Mesenchymal stem cell (in vitro differentiated cells and primary cell): ENCODE measurements around the gene LONRF3.

ENCODE experiments used
- DNase-seq: peaks from one replicate; pipeline ENCODE4 v3.0.0-alpha.2; 2013
- H2AFZ ChIP-seq: one replicate; pipeline ENCODE4 v1.6.1; 2013; ENCODE audit warnings: low read depth, mild to moderate bottlenecking, control low read depth, inconsistent platforms, low read length, moderate library complexity
- H2AK5ac ChIP-seq: 2 replicates; pipeline ENCODE4 v1.6.1; 2013; ENCODE audit warnings: low read length, moderate library complexity, mild to moderate bottlenecking, inconsistent platforms; ENCODE audit not compliant: severe bottlenecking
- H2BK120ac ChIP-seq: one replicate; pipeline ENCODE4 v1.6.1; 2013; ENCODE audit warnings: low read depth, mild to moderate bottlenecking, inconsistent platforms, low read length, moderate library complexity
- H2BK12ac ChIP-seq, 2 experiments: one replicate each; pipeline ENCODE4 v1.6.1; 2013; ENCODE audit warnings: inconsistent platforms in 2 of 2, low read length in 2 of 2, mild to moderate bottlenecking in 2 of 2, moderate library complexity in 2 of 2, control low read depth in 1 of 2
- H2BK15ac ChIP-seq: one replicate; pipeline ENCODE4 v1.6.1; 2013; ENCODE audit warnings: mild to moderate bottlenecking, low read depth, inconsistent platforms; ENCODE audit not compliant: poor library complexity, severe bottlenecking
- H2BK5ac ChIP-seq: 2 replicates; pipeline ENCODE4 v1.6.1; 2013; ENCODE audit warnings: low read depth, mild to moderate bottlenecking, low read length, control low read depth, inconsistent platforms; ENCODE audit not compliant: poor library complexity, severe bottlenecking
- H3K14ac ChIP-seq, 2 experiments: one replicate each; pipeline ENCODE4 v1.6.1; 2013; ENCODE audit warnings: inconsistent platforms in 2 of 2, low read length in 2 of 2, control low read depth in 1 of 2, mild to moderate bottlenecking in 1 of 2, moderate library complexity in 1 of 2
- H3K18ac ChIP-seq, 2 experiments: one replicate each; pipeline ENCODE4 v1.6.1; 2013; ENCODE audit warnings: inconsistent platforms in 2 of 2, low read length in 2 of 2, control low read depth in 1 of 2, low read depth in 1 of 2, mild to moderate bottlenecking in 1 of 2
- H3K23ac ChIP-seq, 2 experiments: one replicate each; pipeline ENCODE4 v1.6.1; 2013; ENCODE audit warnings: inconsistent platforms in 2 of 2, low read length in 2 of 2, mild to moderate bottlenecking in 2 of 2, moderate library complexity in 2 of 2, control low read depth in 1 of 2
- H3K27ac ChIP-seq: 2 replicates; pipeline ENCODE4 v1.5.1; 2013; ENCODE audit warnings: mild to moderate bottlenecking, moderate library complexity, low read length, control low read depth, inconsistent platforms; ENCODE audit not compliant: poor library complexity, severe bottlenecking
- H3K27me3 ChIP-seq, 2 experiments: 2 replicates each; pipeline versions ENCODE4 v1.6.1 to v1.7.0; 2013; ENCODE audit warnings: low read length in 2 of 2, mild to moderate bottlenecking in 2 of 2, moderate library complexity in 2 of 2, control low read depth in 1 of 2, inconsistent platforms in 1 of 2; ENCODE audit not compliant: control insufficient read depth in 1 of 2, insufficient read depth in 1 of 2
- H3K36me3 ChIP-seq, 2 experiments: 2 replicates each; pipeline versions ENCODE4 v1.6.1 to v1.7.0; 2013; ENCODE audit warnings: low read length in 2 of 2, control low read depth in 1 of 2, inconsistent platforms in 1 of 2, low read depth in 1 of 2, mild to moderate bottlenecking in 1 of 2; ENCODE audit not compliant: insufficient read depth in 2 of 2, control insufficient read depth in 1 of 2
- H3K4ac ChIP-seq, 2 experiments: one replicate each; pipeline ENCODE4 v1.6.1; 2013; ENCODE audit warnings: inconsistent platforms in 2 of 2, low read length in 2 of 2, mild to moderate bottlenecking in 2 of 2, moderate library complexity in 2 of 2, control low read depth in 1 of 2, low read depth in 1 of 2
- H3K4me1 ChIP-seq: 2 replicates; pipeline ENCODE4 v1.6.1; 2013; ENCODE audit warnings: low read depth, low read length, control low read depth; ENCODE audit not compliant: control insufficient read depth, insufficient read depth
- H3K4me2 ChIP-seq: 2 replicates; pipeline ENCODE4 v1.6.1; 2013; ENCODE audit warnings: low read length, mild to moderate bottlenecking, inconsistent platforms; ENCODE audit not compliant: poor library complexity, severe bottlenecking
- H3K4me3 ChIP-seq, 2 experiments: 2 replicates each; pipeline versions ENCODE4 v1.5.1 to v1.7.0; 2013; ENCODE audit warnings: low read length in 2 of 2, mild to moderate bottlenecking in 2 of 2, control low read depth in 1 of 2, low read depth in 1 of 2; ENCODE audit not compliant: insufficient read depth in 1 of 2
- H3K79me1 ChIP-seq: replicated peaks from 2 replicates; pipeline ENCODE4 v1.6.1; 2013; ENCODE audit warnings: mild to moderate bottlenecking, control low read depth, low read length, inconsistent platforms; ENCODE audit not compliant: poor library complexity, severe bottlenecking
- H3K9ac ChIP-seq: 2 replicates; pipeline ENCODE4 v1.7.0; 2013; ENCODE audit warnings: mild to moderate bottlenecking, low read length, moderate library complexity
- H3K9me3 ChIP-seq: 2 replicates; pipeline ENCODE4 v1.7.0; 2013; ENCODE audit warnings: mild to moderate bottlenecking, low read length; ENCODE audit not compliant: control insufficient read depth
- H4K8ac ChIP-seq: one replicate; pipeline ENCODE4 v1.6.1; 2013; ENCODE audit warnings: inconsistent platforms, mild to moderate bottlenecking, low read length, moderate library complexity
- H4K91ac ChIP-seq: one replicate; pipeline ENCODE4 v1.6.1; 2013; ENCODE audit warnings: mild to moderate bottlenecking, low read length, inconsistent platforms
- WGBS: methylation state at CpG from one replicate; pipeline ENCODE4 v1.1.7; 2013; ENCODE audit warnings: mixed read lengths; 5-methylcytosine and 5-hydroxymethylcytosine counted together

Gene LONRF3

DNA sequence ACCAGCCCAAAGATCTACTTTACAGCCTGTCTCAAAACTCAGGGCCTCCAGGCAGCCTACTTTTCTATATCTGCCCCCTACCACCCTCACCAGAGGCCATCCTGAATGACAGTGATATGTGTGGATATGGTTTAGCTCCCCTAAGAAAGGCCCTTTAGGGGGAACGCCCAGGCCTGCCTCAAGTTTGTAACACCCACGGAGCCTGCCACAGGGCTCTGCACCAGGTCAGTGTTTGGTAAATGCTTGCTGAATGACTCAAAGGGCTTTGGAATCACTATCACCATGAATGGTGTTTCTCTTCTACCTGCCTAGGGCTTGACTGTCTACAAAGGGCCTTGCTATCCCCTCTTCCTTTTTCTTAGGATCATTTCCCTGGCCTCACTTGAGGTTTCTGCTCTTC lies 11.3 kb upstream of the LONRF3 start:
- H2BK15ac ChIP-seq: no peak overlapping the region
- H3K4me3 ChIP-seq: no peak overlapping the region
- H2BK12ac ChIP-seq: no peak overlapping the region
- no peak overlapping the region for H3K18ac ChIP-seq
- no peak overlapping the region for H3K4me2 ChIP-seq
- no peaks in the 10 kb centered on the region for H3K36me3 ChIP-seq
- peaks cover 0 to 36% of the 10 kb centered on the region in 2 experiments for H3K27me3 ChIP-seq
- no peak overlapping the region for H2BK120ac ChIP-seq
- no peak overlapping the region for H3K14ac ChIP-seq
- WGBS: no CpG with 5 or more reads among the region's 2 CpGs
- no peak overlapping the region for H2AFZ ChIP-seq
- H3K79me1 ChIP-seq: no peaks in the 10 kb centered on the region
- H3K9me3 ChIP-seq: no peaks in the 10 kb centered on the region
- no peak overlapping the region for H2AK5ac ChIP-seq
- H3K4ac ChIP-seq: no peak overlapping the region
- no peak overlapping the region for H4K91ac ChIP-seq
- no peak overlapping the region for H3K27ac ChIP-seq
- no peak overlapping the region for H4K8ac ChIP-seq
- no peak overlapping the region for H2BK5ac ChIP-seq
- H3K23ac ChIP-seq: no peak overlapping the region
- no peak overlapping the region for H3K9ac ChIP-seq
- H3K4me1 ChIP-seq: no peaks in the 10 kb centered on the region
- no peak for DNase-seq

DNA sequence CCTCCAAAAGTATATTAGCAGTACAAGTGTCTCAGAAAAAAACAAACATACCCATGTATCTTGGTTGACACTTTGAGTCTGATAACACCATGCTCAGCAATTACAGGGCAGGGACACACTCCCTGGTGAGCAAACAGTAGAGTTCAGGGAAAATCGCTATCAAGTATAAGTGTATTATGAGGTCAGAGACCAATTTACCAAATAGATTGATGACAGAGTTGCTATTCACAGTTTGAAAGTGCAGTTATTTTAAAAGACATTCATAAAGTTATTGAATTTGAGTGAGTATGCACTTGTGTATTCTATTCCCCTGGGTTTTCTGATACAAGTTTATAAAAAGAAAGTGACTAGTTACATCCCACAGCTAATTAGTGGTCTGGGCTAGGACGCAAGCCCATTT lies 10.2 kb upstream of the LONRF3 start:
- Histone ChIP-seq H3K4me1 (no peaks in the 10 kb centered on the region), H2BK120ac (no peak overlapping the region), H3K9ac (no peak overlapping the region), H2AK5ac (no peak overlapping the region), H3K27me3 (peaks cover 0 to 38% of the 10 kb centered on the region in 2 experiments), H2BK15ac (no peak overlapping the region), H3K23ac (no peak overlapping the region), H2AFZ (no peak overlapping the region), H3K9me3 (no peaks in the 10 kb centered on the region), H3K27ac (no peak overlapping the region), H3K18ac (no peak overlapping the region), H3K14ac (no peak overlapping the region), H3K4ac (no peak overlapping the region), H3K4me3 (no peak overlapping the region), H2BK12ac (no peak overlapping the region), H3K36me3 (no peaks in the 10 kb centered on the region), H3K4me2 (no peak overlapping the region), H3K79me1 (no peaks in the 10 kb centered on the region), H4K8ac (no peak overlapping the region), H4K91ac (no peak overlapping the region), H2BK5ac (no peak overlapping the region)
- WGBS: no CpG with 5 or more reads among the region's 2 CpGs
- DNase-seq: no peak

DNA sequence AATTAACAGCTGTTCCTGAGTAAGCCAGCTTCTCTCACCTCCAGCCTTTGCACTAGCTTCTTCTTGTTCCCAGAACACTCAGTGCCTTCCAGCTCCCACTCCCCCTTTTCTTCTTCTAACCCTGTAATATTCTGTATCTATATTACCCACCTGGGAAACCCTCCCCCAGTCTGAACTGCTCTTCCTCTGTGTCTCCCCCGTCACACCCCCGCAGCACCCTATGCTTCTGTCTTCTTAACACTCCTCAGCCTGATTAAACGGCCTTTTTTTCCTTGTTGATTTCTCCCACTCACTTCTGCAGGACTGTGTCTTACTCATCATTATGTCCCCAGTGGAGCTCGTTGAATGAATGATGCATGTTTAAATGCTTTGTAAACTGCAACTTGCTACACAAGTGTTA lies 9.0 kb upstream of the LONRF3 start:
- H3K23ac ChIP-seq: no peak overlapping the region
- H3K4ac ChIP-seq: no peak overlapping the region
- 100% methylated on average over 2 of the region's 4 CpGs for WGBS
- H2AK5ac ChIP-seq: no peak overlapping the region
- H3K4me2 ChIP-seq: no peak overlapping the region
- H3K9me3 ChIP-seq: no peaks in the 10 kb centered on the region
- no peak overlapping the region for H3K18ac ChIP-seq
- no peak overlapping the region for H4K91ac ChIP-seq
- H2BK120ac ChIP-seq: no peak overlapping the region
- H3K4me1 ChIP-seq: no peaks in the 10 kb centered on the region
- DNase-seq: no peak
- H2BK12ac ChIP-seq: no peak overlapping the region
- H4K8ac ChIP-seq: no peak overlapping the region
- H2BK5ac ChIP-seq: no peak overlapping the region
- H3K27me3 ChIP-seq: peaks cover 0 to 42% of the 10 kb centered on the region in 2 experiments
- H2BK15ac ChIP-seq: no peak overlapping the region
- no peak overlapping the region for H2AFZ ChIP-seq
- no peak overlapping the region for H3K9ac ChIP-seq
- no peaks in the 10 kb centered on the region for H3K79me1 ChIP-seq
- H3K14ac ChIP-seq: no peak overlapping the region
- H3K4me3 ChIP-seq: no peak overlapping the region
- H3K27ac ChIP-seq: no peak overlapping the region
- H3K36me3 ChIP-seq: no peaks in the 10 kb centered on the region

DNA sequence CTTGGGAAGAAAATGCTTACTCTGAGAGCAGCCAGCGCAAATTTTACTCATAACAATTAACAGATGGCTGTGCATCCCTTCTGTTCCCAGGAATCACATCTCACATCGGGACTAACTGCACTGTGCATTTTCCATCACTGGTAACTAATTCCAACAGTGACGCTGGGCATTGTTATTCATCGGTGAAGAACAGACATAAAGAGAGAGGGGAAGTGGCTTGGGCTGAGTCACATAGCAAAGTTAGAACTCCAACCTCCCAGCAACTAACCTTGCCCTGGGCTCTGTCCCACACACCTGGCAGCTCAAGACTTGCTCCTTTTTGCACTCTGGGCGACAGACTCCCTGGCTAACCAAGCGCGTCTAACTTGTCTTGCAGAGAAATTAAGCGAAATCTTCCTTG lies 6.4 kb upstream of the LONRF3 start:
- Histone ChIP-seq H2BK15ac (no peak overlapping the region), H3K4me1 (no peaks in the 10 kb centered on the region), H2AK5ac (no peak overlapping the region), H2AFZ (no peak overlapping the region), H3K27me3 (peaks cover 11 to 47% of the 10 kb centered on the region in 2 experiments), H3K23ac (no peak overlapping the region), H3K14ac (no peak overlapping the region), H3K18ac (no peak overlapping the region), H3K4me2 (no peak overlapping the region), H3K4me3 (no peak overlapping the region), H2BK12ac (no peak overlapping the region), H3K9ac (no peak overlapping the region), H2BK120ac (no peak overlapping the region), H3K79me1 (no peaks in the 10 kb centered on the region), H4K91ac (no peak overlapping the region), H4K8ac (no peak overlapping the region), H3K9me3 (no peaks in the 10 kb centered on the region), H3K4ac (no peak overlapping the region), H2BK5ac (no peak overlapping the region), H3K36me3 (no peaks in the 10 kb centered on the region), H3K27ac (no peak overlapping the region)
- WGBS: 73% methylated on average over 5 of the region's 8 CpGs
- DNase-seq: no peak
